BJ (cell line): ENCODE measurements around the gene BLOC1S3. TPM values are rescaled to one million over a fixed set of nuclear protein-coding genes. Genes with fewer than 3 reads are reported as not detected.

ENCODE experiments used
- CTCF ChIA-PET: fragments of 350-600 bp; formaldehyde crosslinking; extraction: SDS; loops from one replicate; lab custom pipeline; 2021; ENCODE audit warnings: antibody characterized with exemption, inconsistent platforms; lab: Yijun Ruan, JAX
- POLR2A ChIA-PET: fragments of 300-600 bp; sonication (Branson Sonifier 250); formaldehyde crosslinking; extraction: SDS; loops from one replicate; lab custom pipeline; 2021; ENCODE audit warnings: antibody characterized with exemption; lab: Charles Lee
- DNase-seq: peaks from one replicate; pipeline ENCODE4 v3.0.0-alpha.2; 2011; ENCODE audit warnings: low read depth
- H3K27me3 ChIP-seq: 2 replicates; pipeline ENCODE4 v1.6.0; 2011; ENCODE audit warnings: low read length; ENCODE audit not compliant: control insufficient read depth, insufficient read depth
- H3K36me3 ChIP-seq: 2 replicates; pipeline ENCODE4 v1.5.1; 2011; ENCODE audit warnings: low read length; ENCODE audit not compliant: control insufficient read depth, insufficient read depth
- H3K4me3 ChIP-seq: 2 replicates; pipeline ENCODE4 v1.5.1; 2011; ENCODE audit warnings: low read depth, mild to moderate bottlenecking, control low read depth, low read length
- CTCF ChIP-seq: IDR thresholded peaks from 2 replicates; pipeline ENCODE4 v1.5.1; 2011; ENCODE audit warnings: low read depth, mild to moderate bottlenecking, control low read depth, inconsistent platforms, low read length, moderate library complexity; ENCODE audit not compliant: insufficient read depth
- polyA plus RNA-seq: library from polyadenylated mRNA; depleted of rRNA; stranded (reverse); fragments of >200 nt; gene quantifications from 2 replicates; pipeline ENCODE4 v1.2.3, GENCODE V29; 2011

The BLOC1S3 gene
- polyA plus RNA-seq, 1 experiment, result 8.3 TPM

- POLR2A ChIA-PET, result no interaction called here
- Histone ChIP-seq H3K27me3 (no peaks in the 10 kb centered on the region), H3K4me3 (no peak overlapping the region), H3K36me3 (peaks cover 16% of the 10 kb centered on the region)
- no peak for TF ChIP-seq CTCF
- CTCF ChIA-PET, result interaction anchor here (1.4 kb wide), 1 partner anchor 13 kb away, joined by 3 read pairs; no protein-coding TSS in a partner anchor
- DNase-seq, result no peak
These were observed 39.1 kb upstream of the BLOC1S3 start for GRCh38 chr19:45139286-45140143.

- no peak for TF ChIP-seq CTCF
- H3K27me3 ChIP-seq, result no peaks in the 10 kb centered on the region
- POLR2A ChIA-PET, result no interaction called here
- CTCF ChIA-PET, result no interaction called here
- no peak for DNase-seq
- H3K4me3 ChIP-seq, result no peak overlapping the region
- H3K36me3 ChIP-seq, result peaks cover 16% of the 10 kb centered on the region
These were observed 38.5 kb upstream of the BLOC1S3 start for GRCh38 chr19:45140144-45140503.

- H3K27me3 ChIP-seq, result no peaks in the 10 kb centered on the region
- no peak for DNase-seq
- POLR2A ChIA-PET, result no interaction called here
- peaks cover 20% of the 10 kb centered on the region for H3K36me3 ChIP-seq
- no peak for TF ChIP-seq CTCF
- H3K4me3 ChIP-seq, result no peak overlapping the region
- CTCF ChIA-PET, result interaction anchor here (0.9 kb wide), 1 partner anchor 12 kb away, joined by 3 read pairs; no protein-coding TSS in a partner anchor
These were observed 38.1 kb upstream of the BLOC1S3 start for GRCh38 chr19:45140533-45140932.

DNA sequence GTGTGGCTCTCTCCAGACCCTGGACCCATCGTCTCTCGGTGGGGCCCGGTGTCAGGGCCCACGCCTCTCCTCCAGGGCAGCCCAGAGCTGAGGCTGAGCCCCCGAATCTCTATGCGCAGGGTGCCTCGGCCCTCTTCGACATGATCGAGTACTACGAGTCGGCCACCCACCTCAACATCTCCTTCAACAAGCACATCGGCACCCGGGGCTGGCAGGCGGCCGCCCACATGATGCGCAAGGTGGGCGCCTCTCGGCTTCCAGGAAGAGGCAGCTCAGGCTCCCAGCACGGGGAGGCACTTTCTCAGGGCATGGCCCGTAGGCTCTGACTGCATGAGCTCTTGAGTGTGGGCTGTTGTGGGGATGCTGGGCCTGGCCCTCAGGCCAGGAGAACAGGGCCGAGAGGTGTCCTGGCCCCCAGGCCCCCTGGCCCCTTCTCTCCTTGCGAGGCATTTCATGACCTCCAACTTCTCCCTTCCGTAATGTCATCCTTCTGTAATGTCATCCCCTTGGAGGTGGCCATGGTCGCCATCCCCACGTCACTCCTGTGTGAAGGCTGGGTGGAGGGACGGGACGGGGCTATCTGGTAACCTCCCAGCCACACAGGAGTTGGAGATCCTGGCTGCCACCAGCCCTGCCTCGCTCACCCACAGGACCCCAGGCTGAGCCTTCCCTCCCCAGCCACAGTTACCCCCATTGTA lies 37.2 kb upstream of the BLOC1S3 start:
- Histone ChIP-seq H3K27me3 (no peaks in the 10 kb centered on the region), H3K4me3 (no peak overlapping the region), H3K36me3 (peaks cover 23% of the 10 kb centered on the region)
- no peak for DNase-seq
- TF ChIP-seq CTCF, result no peak
- POLR2A ChIA-PET, result no interaction called here
- CTCF ChIA-PET, result interaction anchor here (0.9 kb wide), 1 partner anchor 11 kb away, joined by 3 read pairs; no protein-coding TSS in a partner anchor
